ENCODE data around the gene MRPL52. TPM values are rescaled to one million over a fixed set of nuclear protein-coding genes. Genes with fewer than 3 reads are reported as not detected.
A peak's percentile ranks its signal among the peaks of the same experiment; 100 is the strongest.

MRPL52 gene
- total RNA-seq, 1 experiment from 2014 or later, result 180 TPM

DNA sequence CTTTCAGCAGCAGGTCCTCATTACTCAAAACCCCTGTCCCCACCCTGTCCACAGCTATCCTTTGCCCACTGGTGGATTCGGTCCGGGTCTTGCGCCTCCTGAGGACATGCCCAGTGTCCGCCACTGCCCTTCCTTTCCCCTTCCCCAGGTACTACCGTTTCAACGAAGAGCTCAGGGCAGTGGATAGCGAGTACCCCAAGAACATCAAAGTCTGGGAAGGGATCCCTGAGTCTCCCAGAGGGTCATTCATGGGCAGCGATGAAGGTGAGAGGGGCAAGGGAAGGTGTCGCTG, 15.4 kb downstream of the MRPL52 start:
- no peak for TF ChIP-seq EZH2 (IDR thresholded peaks at IDR 0.05; ENCODE audit: low read length, unreplicated experiment)
- TF ChIP-seq, protein P1, sequence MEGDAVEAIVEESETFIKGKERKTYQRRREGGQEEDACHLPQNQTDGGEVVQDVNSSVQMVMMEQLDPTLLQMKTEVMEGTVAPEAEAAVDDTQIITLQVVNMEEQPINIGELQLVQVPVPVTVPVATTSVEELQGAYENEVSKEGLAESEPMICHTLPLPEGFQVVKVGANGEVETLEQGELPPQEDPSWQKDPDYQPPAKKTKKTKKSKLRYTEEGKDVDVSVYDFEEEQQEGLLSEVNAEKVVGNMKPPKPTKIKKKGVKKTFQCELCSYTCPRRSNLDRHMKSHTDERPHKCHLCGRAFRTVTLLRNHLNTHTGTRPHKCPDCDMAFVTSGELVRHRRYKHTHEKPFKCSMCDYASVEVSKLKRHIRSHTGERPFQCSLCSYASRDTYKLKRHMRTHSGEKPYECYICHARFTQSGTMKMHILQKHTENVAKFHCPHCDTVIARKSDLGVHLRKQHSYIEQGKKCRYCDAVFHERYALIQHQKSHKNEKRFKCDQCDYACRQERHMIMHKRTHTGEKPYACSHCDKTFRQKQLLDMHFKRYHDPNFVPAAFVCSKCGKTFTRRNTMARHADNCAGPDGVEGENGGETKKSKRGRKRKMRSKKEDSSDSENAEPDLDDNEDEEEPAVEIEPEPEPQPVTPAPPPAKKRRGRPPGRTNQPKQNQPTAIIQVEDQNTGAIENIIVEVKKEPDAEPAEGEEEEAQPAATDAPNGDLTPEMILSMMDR (conservative IDR thresholded peaks at IDR 0.05; ENCODE audit: low read depth, low read length), result no peak
- no peak for TF ChIP-seq EZH2phosphoT487 (IDR thresholded peaks at IDR 0.05; ENCODE audit: borderline replicate concordance, low read length)
- H3K27ac ChIP-seq (ENCODE audit: low read length), result no peak overlapping the region
- POLR2A ChIA-PET (ENCODE audit: unreplicated experiment), result interaction anchor here (0.7 kb wide), 1 partner anchor 63 kb away, joined by 12 read pairs; no protein-coding TSS in a partner anchor
- no peaks in the 10 kb centered on the region for H3F3A ChIP-seq (ENCODE audit: low read length, unreplicated experiment)
- no peak for ATAC-seq
- H3K79me2 ChIP-seq (ENCODE audit: low read length), result peaks cover 2% of the 10 kb centered on the region; the same call in 1 of the 2 replicates
- H4K20me1 ChIP-seq (ENCODE audit: low read length), result no peaks in the 10 kb centered on the region
- H3K9me3 ChIP-seq (ENCODE audit: low read length), result no peaks in the 10 kb centered on the region
- no peak overlapping the region for H2AFZ ChIP-seq (ENCODE audit: low read length)
- intact Hi-C loops (cut with micrococcal nuclease), result no loop called here
- no peaks in the 10 kb centered on the region for H3K9me2 ChIP-seq (replicated peaks; ENCODE audit: low read length)
- CTCF ChIA-PET, result no interaction called here
- no peak overlapping the region for H3K9ac ChIP-seq (ENCODE audit: low read length)
- H3K4me3 ChIP-seq (ENCODE audit: low read length), result no peak overlapping the region
- no TSS peak for BruUV-seq (replicated peaks)
- H3K36me3 ChIP-seq (ENCODE audit: low read depth, low read length), result peaks cover 24% of the 10 kb centered on the region
- H3K27me3 ChIP-seq (ENCODE audit: low read length), result no peaks in the 10 kb centered on the region
- DNase-seq, result no peak
- no peak overlapping the region for H3K4me2 ChIP-seq (ENCODE audit: low read length)
- H3K4me1 ChIP-seq (ENCODE audit: insufficient read depth, low read length), result peaks cover 7% of the 10 kb centered on the region; the same call in 1 of the 2 replicates

DNA sequence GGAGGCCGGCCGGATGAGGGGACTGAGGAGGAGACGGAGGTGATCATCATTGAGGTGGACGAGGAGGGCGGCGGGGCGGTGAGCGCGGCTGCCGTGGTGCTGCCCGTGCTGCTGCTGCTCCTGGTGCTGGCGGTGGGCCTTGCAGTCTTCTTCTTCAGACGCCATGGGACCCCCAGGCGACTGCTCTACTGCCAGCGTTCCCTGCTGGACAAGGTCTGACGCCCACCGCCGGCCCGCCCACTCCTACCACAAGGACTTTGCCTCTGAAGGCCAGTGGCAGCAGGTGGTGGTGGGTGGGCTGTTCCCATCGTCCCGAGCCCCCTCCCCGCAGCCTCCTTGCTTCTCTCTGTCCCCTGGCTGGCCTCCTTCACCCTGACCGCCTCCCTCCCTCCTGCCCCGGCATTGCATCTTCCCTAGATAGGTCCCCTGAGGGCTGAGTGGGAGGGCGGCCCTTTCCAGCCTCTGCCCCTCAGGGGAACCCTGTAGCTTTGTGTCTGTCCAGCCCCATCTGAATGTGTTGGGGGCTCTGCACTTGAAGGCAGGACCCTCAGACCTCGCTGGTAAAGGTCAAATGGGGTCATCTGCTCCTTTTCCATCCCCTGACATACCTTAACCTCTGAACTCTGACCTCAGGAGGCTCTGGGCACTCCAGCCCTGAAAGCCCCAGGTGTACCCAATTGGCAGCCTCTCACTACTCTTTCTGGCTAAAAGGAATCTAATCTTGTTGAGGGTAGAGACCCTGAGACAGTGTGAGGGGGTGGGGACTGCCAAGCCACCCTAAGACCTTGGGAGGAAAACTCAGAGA, 16.3 kb downstream of the MRPL52 start:
- H3K4me1 ChIP-seq (ENCODE audit: insufficient read depth, low read length), result peaks cover 16% of the 10 kb centered on the region
- no peaks in the 10 kb centered on the region for H3F3A ChIP-seq (ENCODE audit: low read length, unreplicated experiment)
- CTCF ChIA-PET, result no interaction called here
- H3K9me3 ChIP-seq (ENCODE audit: low read length), result no peaks in the 10 kb centered on the region
- POLR2A ChIA-PET (ENCODE audit: unreplicated experiment), result no interaction called here
- TF ChIP-seq EZH2 (IDR thresholded peaks at IDR 0.05; ENCODE audit: low read length, unreplicated experiment) (no peak), EZH2phosphoT487 (IDR thresholded peaks at IDR 0.05; ENCODE audit: borderline replicate concordance, low read length) (no peak)
- TF ChIP-seq, protein P1 (conservative IDR thresholded peaks at IDR 0.05; ENCODE audit: low read depth, low read length), result no peak
- H4K20me1 ChIP-seq (ENCODE audit: low read length), result no peaks in the 10 kb centered on the region
- no peak for ATAC-seq
- intact Hi-C loops (cut with micrococcal nuclease), result no loop called here
- H3K27me3 ChIP-seq (ENCODE audit: low read length), result no peaks in the 10 kb centered on the region
- H3K27ac ChIP-seq (ENCODE audit: low read length), result no peak overlapping the region
- no peak overlapping the region for H3K4me2 ChIP-seq (ENCODE audit: low read length)
- H3K79me2 ChIP-seq (ENCODE audit: low read length), result no peaks in the 10 kb centered on the region
- H2AFZ ChIP-seq (ENCODE audit: low read length), result no peak overlapping the region
- H3K9ac ChIP-seq (ENCODE audit: low read length), result no peak overlapping the region
- BruUV-seq (replicated peaks), result no TSS peak
- H3K4me3 ChIP-seq (ENCODE audit: low read length), result no peak overlapping the region
- H3K36me3 ChIP-seq (ENCODE audit: low read depth, low read length), result peaks cover 24% of the 10 kb centered on the region
- no peak for DNase-seq
- no peaks in the 10 kb centered on the region for H3K9me2 ChIP-seq (replicated peaks; ENCODE audit: low read length)

DNA sequence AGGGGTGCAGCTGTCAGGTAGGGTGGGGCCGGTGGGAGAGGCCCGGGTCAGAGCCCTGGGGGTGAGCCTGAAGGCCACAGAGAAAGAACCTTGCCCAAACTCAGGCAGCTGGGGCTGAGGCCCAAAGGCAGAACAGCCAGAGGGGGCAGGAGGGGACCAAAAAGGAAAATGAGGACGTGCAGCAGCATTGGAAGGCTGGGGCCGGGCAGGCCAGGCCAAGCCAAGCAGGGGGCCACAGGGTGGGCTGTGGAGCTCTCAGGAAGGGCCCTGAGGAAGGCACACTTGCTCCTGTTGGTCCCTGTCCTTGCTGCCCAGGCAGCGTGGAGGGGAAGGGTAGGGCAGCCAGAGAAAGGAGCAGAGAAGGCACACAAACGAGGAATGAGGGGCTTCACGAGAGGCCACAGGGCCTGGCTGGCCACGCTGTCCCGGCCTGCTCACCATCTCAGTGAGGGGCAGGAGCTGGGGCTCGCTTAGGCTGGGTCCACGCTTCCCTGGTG, 17.2 kb downstream of the MRPL52 start:
- Histone ChIP-seq H3K9me3 (ENCODE audit: low read length) (no peaks in the 10 kb centered on the region), H3K4me3 (ENCODE audit: low read length) (no peak overlapping the region), H4K20me1 (ENCODE audit: low read length) (no peaks in the 10 kb centered on the region), H3K4me2 (ENCODE audit: low read length) (no peak overlapping the region), H3F3A (ENCODE audit: low read length, unreplicated experiment) (no peaks in the 10 kb centered on the region), H2AFZ (ENCODE audit: low read length) (no peak overlapping the region), H3K9me2 (replicated peaks; ENCODE audit: low read length) (no peaks in the 10 kb centered on the region), H3K27me3 (ENCODE audit: low read length) (no peaks in the 10 kb centered on the region), H3K27ac (ENCODE audit: low read length) (no peak overlapping the region), H3K36me3 (ENCODE audit: low read depth, low read length) (peaks cover 19% of the 10 kb centered on the region), H3K79me2 (ENCODE audit: low read length) (no peaks in the 10 kb centered on the region), H3K9ac (ENCODE audit: low read length) (no peak overlapping the region), H3K4me1 (ENCODE audit: insufficient read depth, low read length) (peaks cover 25% of the 10 kb centered on the region)
- ATAC-seq (no peak), DNase-seq (no peak)
- TF ChIP-seq EZH2 (IDR thresholded peaks at IDR 0.05; ENCODE audit: low read length, unreplicated experiment) (no peak), EZH2phosphoT487 (IDR thresholded peaks at IDR 0.05; ENCODE audit: borderline replicate concordance, low read length) (no peak)
- TF ChIP-seq, protein P1 (conservative IDR thresholded peaks at IDR 0.05; ENCODE audit: low read depth, low read length), result no peak
- intact Hi-C loops (cut with micrococcal nuclease), result no loop called here
- CTCF ChIA-PET, result no interaction called here
- POLR2A ChIA-PET (ENCODE audit: unreplicated experiment), result no interaction called here
- BruUV-seq (replicated peaks), result TSS peak; percentile 18

Data from PC-3 (cell line).